ENCODE measurements around the gene MMP24. TPM values are rescaled to one million over a fixed set of nuclear protein-coding genes. Genes with fewer than 3 reads are reported as not detected.

Gene MMP24
- total RNA-seq, 1 experiment from 2014 or later = not detected

- Mint-ChIP-seq H3K4me1 (ENCODE audit: insufficient read depth, unreplicated experiment) (peaks cover 2% of the 10 kb centered on the region), H3K4me3 (ENCODE audit: unreplicated experiment) (no peak overlapping the region), H3K36me3 (ENCODE audit: insufficient read depth, unreplicated experiment) (no peaks in the 10 kb centered on the region), H3K27ac (ENCODE audit: low read depth, unreplicated experiment) (no peak overlapping the region), H3K9me3 (ENCODE audit: unreplicated experiment) (no peaks in the 10 kb centered on the region), H3K27me3 (ENCODE audit: insufficient read depth, unreplicated experiment) (no peaks in the 10 kb centered on the region)
- CTCF ChIA-PET = interaction anchor here (1.5 kb wide), 1 partner anchor 15 kb away, joined by 4 read pairs; no protein-coding TSS in a partner anchor
- no peak for TF ChIP-seq CTCF (IDR thresholded peaks at IDR 0.05; ENCODE audit: unreplicated experiment)
- DNase-seq (ENCODE audit: unreplicated experiment) = no peak
- intact Hi-C loops (cut with micrococcal nuclease) = no loop called here
- no TSS peak for BruUV-seq (replicated peaks)
- POLR2A ChIA-PET = interaction anchor here (1.3 kb wide), 1 partner anchor 10 kb away, joined by 5 read pairs; no protein-coding TSS in a partner anchor
Observed at GRCh38 chr20:35290887-35291417, 64.5 kb downstream of the MMP24 start.

GRCh38 chr20:35291654-35292503 lies 65.4 kb downstream of the MMP24 start, which contains the start of gene FAM83C:
Gene FAM83C (minus strand): TSS chr20:35292425. CDS start chr20:35292304, 121 bp downstream.
- H3K4me1 Mint-ChIP-seq (ENCODE audit: insufficient read depth, unreplicated experiment) = no peaks in the 10 kb centered on the region
- H3K9me3 Mint-ChIP-seq (ENCODE audit: unreplicated experiment) = no peaks in the 10 kb centered on the region
- no peak within 1 kb of the TSS for H3K4me3 Mint-ChIP-seq (ENCODE audit: unreplicated experiment)
- no peak within 1 kb of the TSS for H3K27ac Mint-ChIP-seq (ENCODE audit: low read depth, unreplicated experiment)
- BruUV-seq (replicated peaks) = no TSS peak
- H3K27me3 Mint-ChIP-seq (ENCODE audit: insufficient read depth, unreplicated experiment) = no peaks in the 10 kb centered on the region
- H3K36me3 Mint-ChIP-seq (ENCODE audit: insufficient read depth, unreplicated experiment) = no peaks in the 10 kb centered on the region
- TF ChIP-seq CTCF (IDR thresholded peaks at IDR 0.05; ENCODE audit: unreplicated experiment) = no peak
- intact Hi-C loops (cut with micrococcal nuclease) = no loop called here
- DNase-seq (ENCODE audit: unreplicated experiment) = no peak
- CTCF ChIA-PET = interaction anchor here (3.8 kb wide), 1 partner anchor 12 kb away, joined by 26 read pairs; no protein-coding TSS in a partner anchor
- POLR2A ChIA-PET = interaction anchor here (0.5 to 1.3 kb wide), 2 partner anchors 9 to 19 kb away, joined by 3 to 5 read pairs; no protein-coding TSS in a partner anchor

- TF ChIP-seq CTCF (IDR thresholded peaks at IDR 0.05; ENCODE audit: unreplicated experiment) = no peak
- no TSS peak for BruUV-seq (replicated peaks)
- ChIA-PET CTCF (interaction anchor here (0.6 to 3.8 kb wide), 3 partner anchors 11 to 671 kb away, joined by 3 to 26 read pairs (median 3); no protein-coding TSS in a partner anchor), POLR2A (interaction anchor here (0.5 to 1.2 kb wide), 3 partner anchors 8 to 19 kb away, joined by 3 to 7 read pairs (median 3); partner anchors contain the start of gene EIF6)
- Mint-ChIP-seq H3K36me3 (ENCODE audit: insufficient read depth, unreplicated experiment) (no peaks in the 10 kb centered on the region), H3K4me1 (ENCODE audit: insufficient read depth, unreplicated experiment) (no peaks in the 10 kb centered on the region), H3K4me3 (ENCODE audit: unreplicated experiment) (no peak overlapping the region), H3K27me3 (ENCODE audit: insufficient read depth, unreplicated experiment) (no peaks in the 10 kb centered on the region), H3K27ac (ENCODE audit: low read depth, unreplicated experiment) (no peak overlapping the region), H3K9me3 (ENCODE audit: unreplicated experiment) (no peaks in the 10 kb centered on the region)
- DNase-seq (ENCODE audit: unreplicated experiment) = no peak
- intact Hi-C loops (cut with micrococcal nuclease) = no loop called here
Observed at GRCh38 chr20:35292504-35293285, 66.2 kb downstream of the MMP24 start.
